Mucosa of stomach (tissue), 1 donor: ENCODE measurements around the gene PHACTR1.

Experiments
- H3K27me3 ChIP-seq: one replicate; pipeline ENCODE4 v1.7.0; 2013; ENCODE audit warnings: mild to moderate bottlenecking, low read length; ENCODE audit not compliant: control insufficient read depth, insufficient read depth
- H3K36me3 ChIP-seq: one replicate; pipeline ENCODE4 v1.7.0; 2013; ENCODE audit warnings: low read length; ENCODE audit not compliant: control insufficient read depth, insufficient read depth
- H3K4me1 ChIP-seq: one replicate; pipeline ENCODE4 v1.7.0; 2013; ENCODE audit warnings: mild to moderate bottlenecking, low read length; ENCODE audit not compliant: control insufficient read depth, insufficient read depth
- H3K4me3 ChIP-seq: one replicate; pipeline ENCODE4 v1.7.0; 2013; ENCODE audit warnings: low read length
- H3K9ac ChIP-seq: one replicate; pipeline ENCODE4 v1.7.0; 2013; ENCODE audit warnings: mild to moderate bottlenecking, low read length, moderate library complexity
- H3K9me3 ChIP-seq: one replicate; pipeline ENCODE4 v1.7.0; 2013; ENCODE audit warnings: mild to moderate bottlenecking, low read length, moderate library complexity; ENCODE audit not compliant: control insufficient read depth
- donor health status: Pancreatic carcinoma.

PHACTR1 gene

DNA sequence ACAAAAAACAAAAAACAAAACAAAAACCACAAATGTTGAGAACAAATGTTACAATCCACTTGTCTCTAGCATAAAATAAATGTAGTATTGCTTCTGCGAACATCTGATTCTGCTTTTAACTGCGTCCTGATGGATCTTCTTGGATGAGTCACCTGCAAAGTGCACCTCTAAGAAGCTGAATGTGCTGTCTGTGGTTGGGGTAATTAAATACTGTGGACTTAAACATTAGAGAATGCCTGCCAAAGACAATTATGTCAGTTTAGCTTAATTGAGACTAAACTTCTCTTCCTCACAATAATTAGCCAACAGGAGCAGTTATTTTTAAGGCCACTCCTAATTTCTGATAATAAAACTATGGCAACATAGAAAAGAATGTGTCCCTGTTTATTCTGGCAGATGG lies 253.4 kb downstream of the PHACTR1 start:
- Histone ChIP-seq H3K9me3 (no peaks in the 10 kb centered on the region), H3K9ac (no peak overlapping the region), H3K36me3 (no peaks in the 10 kb centered on the region), H3K4me1 (no peaks in the 10 kb centered on the region), H3K4me3 (no peak overlapping the region), H3K27me3 (no peaks in the 10 kb centered on the region)

DNA sequence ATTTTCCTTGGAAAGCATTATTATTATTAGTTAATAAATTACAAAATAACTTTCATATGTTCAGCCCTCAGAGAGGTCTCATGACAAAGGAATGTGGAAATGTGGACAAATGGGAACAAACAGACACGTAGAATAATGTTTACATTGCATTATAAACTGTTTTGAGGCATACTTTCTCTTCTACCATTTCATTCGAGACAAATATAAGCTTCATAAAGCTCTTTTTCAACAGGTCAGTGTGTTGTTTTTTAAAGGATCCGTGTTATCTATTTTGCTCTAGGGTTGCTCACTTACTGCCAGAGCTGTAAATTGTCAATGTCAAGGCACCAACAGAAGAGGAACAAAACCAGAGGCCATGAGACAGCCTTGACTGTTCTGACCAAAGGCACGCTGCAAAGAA lies 256.8 kb downstream of the PHACTR1 start:
- no peak overlapping the region for H3K4me3 ChIP-seq
- no peaks in the 10 kb centered on the region for H3K36me3 ChIP-seq
- H3K9ac ChIP-seq: no peak overlapping the region
- no peaks in the 10 kb centered on the region for H3K27me3 ChIP-seq
- no peaks in the 10 kb centered on the region for H3K4me1 ChIP-seq
- no peaks in the 10 kb centered on the region for H3K9me3 ChIP-seq

DNA sequence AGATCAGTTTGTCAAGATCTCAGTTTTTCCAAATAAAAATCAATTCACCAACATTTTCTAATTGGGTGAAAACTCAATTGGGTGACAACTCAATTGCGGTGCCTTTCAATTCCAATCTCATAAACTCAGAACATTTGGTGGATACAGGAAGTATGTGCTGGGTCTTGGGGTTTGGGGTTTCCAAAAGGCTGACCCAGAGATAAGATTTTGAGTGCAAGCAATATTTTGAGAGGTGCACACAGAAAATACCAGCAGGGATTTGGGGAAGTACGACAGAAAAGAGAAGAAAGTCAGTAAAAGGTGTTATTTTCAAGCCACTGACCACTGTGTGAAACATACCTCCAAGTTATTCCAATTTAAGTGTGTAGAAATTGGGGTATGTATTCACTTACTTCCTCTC lies 258.0 kb downstream of the PHACTR1 start:
- Histone ChIP-seq H3K4me3 (no peak overlapping the region), H3K36me3 (no peaks in the 10 kb centered on the region), H3K9me3 (no peaks in the 10 kb centered on the region), H3K27me3 (no peaks in the 10 kb centered on the region), H3K4me1 (no peaks in the 10 kb centered on the region), H3K9ac (no peak overlapping the region)

DNA sequence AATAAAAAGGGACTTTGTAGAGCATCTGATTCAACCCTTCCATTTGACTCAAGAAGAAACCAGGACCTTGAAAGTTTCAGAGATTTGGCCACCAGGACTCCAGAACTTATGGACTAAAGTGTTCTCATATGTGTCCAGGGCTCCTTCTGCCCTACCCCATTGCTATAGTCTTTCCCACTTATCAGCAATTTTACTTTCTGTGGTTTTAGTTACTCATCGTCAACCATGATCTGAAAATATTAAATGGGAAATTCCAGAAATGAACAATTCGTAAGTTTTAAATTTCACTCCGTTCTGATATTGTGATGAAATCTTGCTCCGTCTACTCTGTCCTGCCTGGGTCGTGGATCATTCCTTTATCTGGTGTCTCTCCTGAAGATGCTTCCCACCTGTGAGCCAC lies 259.8 kb downstream of the PHACTR1 start:
- no peak overlapping the region for H3K4me3 ChIP-seq

DNA sequence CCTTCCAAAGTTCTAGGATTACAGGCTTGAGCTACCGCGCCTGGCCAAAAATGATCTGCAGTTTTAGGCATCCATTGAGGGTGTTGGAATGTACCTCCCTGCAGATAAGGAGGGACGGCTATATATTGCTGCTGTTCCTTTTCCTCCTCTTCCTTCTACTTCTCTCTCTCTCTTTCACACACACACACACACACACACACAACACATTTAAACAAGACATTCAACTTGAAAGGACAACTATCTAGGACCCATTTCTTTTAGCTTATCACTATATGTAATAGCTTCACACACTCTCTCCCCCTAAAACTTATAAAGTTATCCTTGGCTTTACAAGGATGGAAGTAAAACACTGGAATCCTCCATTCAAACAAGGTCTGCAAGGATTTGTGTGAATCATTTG lies 260.6 kb downstream of the PHACTR1 start:
- H3K9ac ChIP-seq: no peak overlapping the region
- H3K36me3 ChIP-seq: no peaks in the 10 kb centered on the region
- no peaks in the 10 kb centered on the region for H3K4me1 ChIP-seq
- no peaks in the 10 kb centered on the region for H3K9me3 ChIP-seq
- no peaks in the 10 kb centered on the region for H3K27me3 ChIP-seq
- no peak overlapping the region for H3K4me3 ChIP-seq

More for the DNA sequence above, 259.8 kb downstream of the PHACTR1 start:
- no peaks in the 10 kb centered on the region for H3K9me3 ChIP-seq
- H3K9ac ChIP-seq: no peak overlapping the region
- H3K4me1 ChIP-seq: no peaks in the 10 kb centered on the region
- no peaks in the 10 kb centered on the region for H3K36me3 ChIP-seq
- H3K27me3 ChIP-seq: no peaks in the 10 kb centered on the region

DNA sequence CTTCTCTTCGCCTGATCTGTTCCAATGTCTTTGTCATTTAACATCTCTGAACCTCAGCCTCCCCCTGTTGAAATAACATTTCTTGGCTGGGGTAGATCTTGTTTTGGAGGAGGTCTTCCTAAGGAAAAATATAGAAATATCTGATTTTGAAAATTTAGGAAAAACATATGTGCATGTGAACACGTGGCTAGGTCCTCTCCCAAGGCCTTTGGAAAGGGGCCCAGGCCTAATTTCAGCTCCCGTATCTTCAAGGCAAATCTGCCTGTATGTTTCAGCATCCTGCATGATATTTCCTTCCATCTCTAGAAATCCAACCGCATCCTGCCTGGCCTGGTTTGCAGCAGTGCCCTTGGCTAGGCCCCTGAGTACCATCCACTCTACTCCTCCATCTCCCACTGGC lies 261.2 kb downstream of the PHACTR1 start:
- Histone ChIP-seq H3K4me1 (no peaks in the 10 kb centered on the region), H3K27me3 (no peaks in the 10 kb centered on the region), H3K36me3 (no peaks in the 10 kb centered on the region), H3K9ac (no peak overlapping the region), H3K9me3 (no peaks in the 10 kb centered on the region), H3K4me3 (no peak overlapping the region)

DNA sequence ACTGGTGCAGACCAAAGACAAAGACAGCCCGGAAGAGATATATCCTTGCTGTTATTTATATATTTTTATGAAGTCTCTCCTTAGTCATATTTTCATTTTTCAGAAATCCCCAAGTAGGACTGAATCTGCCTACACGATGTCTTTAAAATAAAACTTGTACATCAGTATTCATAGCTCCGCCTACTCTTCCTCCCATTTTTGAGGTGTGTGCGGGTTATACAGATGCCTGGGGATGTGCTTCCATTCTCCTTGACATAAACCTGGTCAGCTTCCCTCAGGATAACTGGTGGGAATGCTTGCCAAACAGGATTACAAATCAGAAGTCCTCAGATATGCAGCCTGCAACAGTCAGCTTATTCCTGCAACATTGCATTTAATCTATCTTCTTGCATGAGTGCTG lies 264.2 kb downstream of the PHACTR1 start:
- Histone ChIP-seq H3K4me3 (no peak overlapping the region), H3K27me3 (no peaks in the 10 kb centered on the region), H3K36me3 (no peaks in the 10 kb centered on the region), H3K4me1 (no peaks in the 10 kb centered on the region), H3K9me3 (no peaks in the 10 kb centered on the region), H3K9ac (no peak overlapping the region)

DNA sequence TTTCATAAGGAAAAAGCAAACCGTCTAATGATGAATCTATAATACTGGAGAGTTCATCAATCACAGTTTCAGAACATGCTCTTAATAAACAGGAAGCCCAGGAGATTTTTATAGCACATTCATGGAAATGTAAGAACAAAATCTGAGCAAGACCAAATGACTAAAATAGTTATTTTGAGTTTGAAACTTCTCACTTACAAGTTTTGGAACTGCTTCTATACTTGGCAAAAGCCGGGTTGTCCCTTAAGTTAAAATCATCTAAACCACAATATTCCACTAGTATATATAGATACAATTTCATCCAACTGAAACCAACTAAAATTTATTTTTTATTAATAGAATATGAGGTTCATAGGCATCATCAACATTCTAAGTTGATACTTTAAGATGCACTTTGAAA lies 268.2 kb downstream of the PHACTR1 start:
- Histone ChIP-seq H3K36me3 (no peaks in the 10 kb centered on the region), H3K4me3 (no peak overlapping the region), H3K9ac (no peak overlapping the region), H3K9me3 (no peaks in the 10 kb centered on the region), H3K27me3 (no peaks in the 10 kb centered on the region), H3K4me1 (no peaks in the 10 kb centered on the region)

DNA sequence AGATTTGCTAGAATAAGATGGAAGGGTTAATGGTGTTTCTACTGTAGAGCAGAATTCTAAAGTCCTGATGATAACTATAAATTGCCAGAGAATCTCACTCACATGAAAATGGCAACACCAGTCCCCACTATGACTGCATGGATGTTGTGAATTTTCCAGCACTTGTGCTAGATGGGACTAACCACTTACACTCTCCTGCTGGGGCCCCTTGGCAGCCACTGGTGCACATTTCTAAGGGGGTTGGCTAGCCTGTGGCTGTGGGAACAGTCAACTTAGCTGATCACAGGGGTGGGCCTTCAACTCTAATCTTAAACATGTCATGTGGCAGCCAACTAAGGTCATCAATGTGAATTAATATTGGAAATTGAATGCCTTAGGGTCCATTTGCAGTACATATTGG lies 271.2 kb downstream of the PHACTR1 start:
- Histone ChIP-seq H3K4me3 (no peak overlapping the region), H3K9me3 (no peaks in the 10 kb centered on the region), H3K4me1 (no peaks in the 10 kb centered on the region), H3K9ac (no peak overlapping the region), H3K36me3 (no peaks in the 10 kb centered on the region), H3K27me3 (no peaks in the 10 kb centered on the region)

DNA sequence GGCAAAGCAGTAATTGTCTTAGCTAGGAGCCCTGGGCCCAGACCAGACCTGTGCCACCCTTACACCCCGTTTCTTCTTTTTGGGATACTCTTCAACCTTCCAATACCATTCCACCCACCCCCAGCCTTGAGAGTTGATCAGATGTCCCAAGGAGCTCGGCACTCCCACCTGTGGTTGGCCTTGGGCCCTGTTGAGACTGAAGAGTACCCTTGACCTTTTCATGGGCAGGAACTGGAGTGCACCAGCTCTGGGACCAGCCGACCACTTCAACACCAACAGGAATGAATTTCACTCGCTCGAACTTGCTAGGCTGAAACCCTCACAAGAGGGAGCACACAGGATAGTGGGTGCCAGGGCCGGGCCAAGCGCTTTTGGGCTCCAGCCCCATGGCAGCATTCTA lies 273.6 kb downstream of the PHACTR1 start:
- Histone ChIP-seq H3K9me3 (no peaks in the 10 kb centered on the region), H3K9ac (no peak overlapping the region), H3K27me3 (no peaks in the 10 kb centered on the region), H3K36me3 (no peaks in the 10 kb centered on the region), H3K4me3 (no peak overlapping the region), H3K4me1 (no peaks in the 10 kb centered on the region)

DNA sequence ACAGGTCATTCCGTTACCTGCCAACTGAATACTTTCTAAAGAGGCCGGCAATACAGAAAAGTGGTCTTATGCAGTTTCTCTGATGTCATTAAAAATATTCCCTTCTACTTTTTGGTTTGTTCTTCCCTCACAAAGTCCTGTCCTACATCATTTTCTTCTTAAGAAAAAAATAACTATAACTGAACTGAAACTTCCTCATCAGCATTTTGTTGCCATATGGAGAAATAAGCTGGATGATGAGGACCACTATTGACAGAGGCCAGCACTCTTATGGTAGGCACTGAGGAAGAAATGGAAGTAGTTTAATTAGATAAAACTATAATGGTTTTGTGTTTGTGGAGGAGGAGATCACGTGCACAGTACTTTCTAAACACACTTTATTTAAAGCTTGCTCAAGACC lies 274.9 kb downstream of the PHACTR1 start:
- Histone ChIP-seq H3K36me3 (no peaks in the 10 kb centered on the region), H3K9me3 (no peaks in the 10 kb centered on the region), H3K9ac (no peak overlapping the region), H3K4me1 (no peaks in the 10 kb centered on the region), H3K4me3 (no peak overlapping the region), H3K27me3 (no peaks in the 10 kb centered on the region)

DNA sequence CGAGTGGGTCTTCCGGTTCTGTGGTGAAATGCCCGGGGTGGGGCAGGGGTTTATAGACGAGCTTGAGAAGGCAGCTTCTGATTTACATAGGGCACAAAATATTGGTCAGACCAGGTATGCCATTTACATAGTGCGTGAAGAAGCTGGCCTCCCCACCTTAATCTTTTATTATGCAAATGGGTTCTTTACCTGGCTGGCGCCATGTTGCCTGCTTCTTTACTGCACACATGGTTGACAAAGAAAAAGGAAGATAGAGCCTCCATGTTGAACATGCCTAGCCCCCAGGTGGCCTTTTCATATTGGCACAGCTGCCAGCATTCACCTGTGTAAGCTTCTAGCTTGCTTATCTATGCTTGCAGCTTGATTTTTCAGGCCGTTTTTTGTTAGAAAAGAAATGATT lies 276.2 kb downstream of the PHACTR1 start:
- no peaks in the 10 kb centered on the region for H3K4me1 ChIP-seq
- no peak overlapping the region for H3K9ac ChIP-seq
- H3K4me3 ChIP-seq: no peak overlapping the region
- no peaks in the 10 kb centered on the region for H3K36me3 ChIP-seq
- H3K9me3 ChIP-seq: no peaks in the 10 kb centered on the region
- no peaks in the 10 kb centered on the region for H3K27me3 ChIP-seq

DNA sequence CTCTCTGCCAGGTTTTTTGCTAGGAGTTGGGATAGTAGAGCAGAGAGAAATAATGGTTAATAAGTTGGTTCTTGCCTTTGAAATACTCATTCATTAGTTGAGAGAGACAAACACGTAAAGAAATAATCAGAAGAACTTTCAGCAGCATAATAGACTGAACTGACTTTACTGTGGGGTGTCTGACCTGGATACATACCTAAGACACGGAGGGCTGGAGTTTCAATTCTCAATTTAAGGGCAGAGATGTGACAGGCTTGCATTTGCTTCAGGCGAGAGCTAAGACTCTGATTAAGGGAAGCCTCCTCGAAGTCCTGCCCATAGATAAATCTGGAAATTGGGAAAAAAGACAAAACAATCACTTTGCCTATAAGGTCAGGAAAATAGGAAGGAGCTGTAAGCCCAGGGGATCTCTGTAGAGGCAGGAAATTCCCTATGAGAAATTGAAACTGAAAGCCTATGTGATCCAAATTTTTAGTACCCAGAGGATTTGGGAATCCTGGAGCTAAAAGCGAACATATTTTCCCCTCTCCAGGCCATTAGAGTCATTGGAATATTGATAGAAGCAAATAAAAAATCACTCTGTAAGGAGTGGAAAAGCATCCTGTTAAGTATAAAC lies 276.8 kb downstream of the PHACTR1 start:
- H3K9ac ChIP-seq: no peak overlapping the region
- no peaks in the 10 kb centered on the region for H3K27me3 ChIP-seq

More for the DNA sequence above, 276.8 kb downstream of the PHACTR1 start:
- Histone ChIP-seq H3K4me1 (no peaks in the 10 kb centered on the region), H3K9me3 (no peaks in the 10 kb centered on the region), H3K36me3 (no peaks in the 10 kb centered on the region), H3K4me3 (no peak overlapping the region)
